CD8-positive, alpha-beta memory T cell (primary cell): ENCODE data around the gene TTLL13. TPM values are rescaled to one million over a fixed set of nuclear protein-coding genes. Genes with fewer than 3 reads are reported as not detected.
A peak's percentile ranks its signal among the peaks of the same experiment; 100 is the strongest.

Experiments used
- CTCF ChIA-PET: fragments of 350-600 bp; sonication (Branson Sonifier 250); formaldehyde crosslinking; loops from one replicate; lab custom pipeline; 2021; ENCODE audit warnings: antibody characterized with exemption; lab: Charles Lee
- POLR2A ChIA-PET: fragments of 350-600 bp; sonication (Branson Sonifier 250); formaldehyde crosslinking; loops from one replicate; lab custom pipeline; 2021; ENCODE audit warnings: antibody characterized with exemption; lab: Charles Lee
- DNase-seq, 5 donors: peaks; one replicate each; pipeline versions ENCODE4 v3.0.0 to v3.0.0-alpha.2; 2020 to 2022; ENCODE audit warnings: mixed read lengths in 1 of 5
- H3K27ac ChIP-seq: one replicate; pipeline ENCODE4 v1.7.0; 2013; ENCODE audit warnings: low read depth, mild to moderate bottlenecking, low read length, moderate library complexity
- H3K27me3 ChIP-seq: 2 replicates; pipeline ENCODE4 v1.7.0; 2013; ENCODE audit warnings: low read length, mild to moderate bottlenecking; ENCODE audit not compliant: insufficient read depth, poor library complexity, severe bottlenecking
- H3K36me3 ChIP-seq: 2 replicates; pipeline ENCODE4 v1.7.0; 2013; ENCODE audit warnings: mild to moderate bottlenecking, low read length, moderate library complexity; ENCODE audit not compliant: insufficient read depth
- H3K4me1 ChIP-seq: 2 replicates; pipeline ENCODE4 v1.7.0; 2013; ENCODE audit warnings: mild to moderate bottlenecking, low read length, moderate library complexity; ENCODE audit not compliant: insufficient read depth
- H3K4me3 ChIP-seq: 2 replicates; pipeline ENCODE4 v1.7.0; 2013; ENCODE audit warnings: mild to moderate bottlenecking, low read length
- H3K9me3 ChIP-seq: 2 replicates; pipeline ENCODE4 v1.7.0; 2013; ENCODE audit warnings: mild to moderate bottlenecking, low read length
- H3K27ac Mint-ChIP-seq, 8 donors: one replicate each; pipeline ENCODE4 v1.8.0; 2020 to 2021; ENCODE audit warnings: mixed read lengths in 8 of 8, mild to moderate bottlenecking in 6 of 8, inconsistent platforms in 3 of 8, moderate library complexity in 3 of 8
- H3K27me3 Mint-ChIP-seq, 2 donors: one replicate each; pipeline ENCODE4 v1.8.0; 2020 to 2021; ENCODE audit warnings: mixed read lengths in 2 of 2, mild to moderate bottlenecking in 1 of 2, moderate library complexity in 1 of 2
- H3K36me3 Mint-ChIP-seq, 3 donors: one replicate each; pipeline ENCODE4 v1.8.0; 2020 to 2021; ENCODE audit warnings: mixed read lengths in 3 of 3, inconsistent platforms in 1 of 3, mild to moderate bottlenecking in 1 of 3
- H3K4me1 Mint-ChIP-seq, 3 donors: one replicate each; pipeline ENCODE4 v1.8.0; 2020 to 2021; ENCODE audit warnings: mixed read lengths in 3 of 3, inconsistent platforms in 1 of 3, mild to moderate bottlenecking in 1 of 3
- H3K4me3 Mint-ChIP-seq, 7 donors: one replicate each; pipeline ENCODE4 v1.8.0; 2020 to 2021; ENCODE audit warnings: mixed read lengths in 7 of 7, mild to moderate bottlenecking in 6 of 7, moderate library complexity in 4 of 7, inconsistent platforms in 2 of 7
- H3K9me3 Mint-ChIP-seq, 5 donors: one replicate each; pipeline ENCODE4 v1.8.0; 2020 to 2022; ENCODE audit warnings: mixed read lengths in 5 of 5, mild to moderate bottlenecking in 3 of 5, moderate library complexity in 2 of 5, inconsistent platforms in 1 of 5
- polyA plus RNA-seq: library from polyadenylated mRNA; unstranded; fragments of 300-500 nt; fragmentation: Illumina TruSeq; gene quantifications from one replicate; pipeline ENCODE4 v1.2.3, GENCODE V29; 2021
- total RNA-seq, 2 experiments: library from RNA; stranded (reverse); gene quantifications; one replicate each; pipeline ENCODE4 v1.2.3, GENCODE V29; 2021

TTLL13 gene, protein sequence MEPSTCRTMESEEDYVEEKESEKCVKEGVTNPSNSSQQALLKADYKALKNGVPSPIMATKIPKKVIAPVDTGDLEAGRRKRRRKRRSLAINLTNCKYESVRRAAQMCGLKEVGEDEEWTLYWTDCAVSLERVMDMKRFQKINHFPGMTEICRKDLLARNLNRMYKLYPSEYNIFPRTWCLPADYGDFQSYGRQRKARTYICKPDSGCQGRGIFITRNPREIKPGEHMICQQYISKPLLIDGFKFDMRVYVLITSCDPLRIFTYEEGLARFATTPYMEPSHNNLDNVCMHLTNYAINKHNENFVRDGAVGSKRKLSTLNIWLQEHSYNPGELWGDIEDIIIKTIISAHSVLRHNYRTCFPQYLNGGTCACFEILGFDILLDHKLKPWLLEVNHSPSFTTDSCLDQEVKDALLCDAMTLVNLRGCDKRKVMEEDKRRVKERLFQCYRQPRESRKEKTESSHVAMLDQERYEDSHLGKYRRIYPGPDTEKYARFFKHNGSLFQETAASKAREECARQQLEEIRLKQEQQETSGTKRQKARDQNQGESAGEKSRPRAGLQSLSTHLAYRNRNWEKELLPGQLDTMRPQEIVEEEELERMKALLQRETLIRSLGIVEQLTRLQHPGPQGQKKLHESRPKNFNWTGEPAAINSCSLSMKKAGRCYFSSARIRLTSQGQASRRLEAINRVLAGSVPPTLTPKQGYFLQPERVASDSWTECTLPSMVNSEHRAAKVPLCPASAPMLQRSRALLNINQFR
- total RNA-seq (under 1 TPM in 1 of 2 experiments, not detected in 1; 0.80 TPM), polyA plus RNA-seq (0.17 TPM)

DNA sequence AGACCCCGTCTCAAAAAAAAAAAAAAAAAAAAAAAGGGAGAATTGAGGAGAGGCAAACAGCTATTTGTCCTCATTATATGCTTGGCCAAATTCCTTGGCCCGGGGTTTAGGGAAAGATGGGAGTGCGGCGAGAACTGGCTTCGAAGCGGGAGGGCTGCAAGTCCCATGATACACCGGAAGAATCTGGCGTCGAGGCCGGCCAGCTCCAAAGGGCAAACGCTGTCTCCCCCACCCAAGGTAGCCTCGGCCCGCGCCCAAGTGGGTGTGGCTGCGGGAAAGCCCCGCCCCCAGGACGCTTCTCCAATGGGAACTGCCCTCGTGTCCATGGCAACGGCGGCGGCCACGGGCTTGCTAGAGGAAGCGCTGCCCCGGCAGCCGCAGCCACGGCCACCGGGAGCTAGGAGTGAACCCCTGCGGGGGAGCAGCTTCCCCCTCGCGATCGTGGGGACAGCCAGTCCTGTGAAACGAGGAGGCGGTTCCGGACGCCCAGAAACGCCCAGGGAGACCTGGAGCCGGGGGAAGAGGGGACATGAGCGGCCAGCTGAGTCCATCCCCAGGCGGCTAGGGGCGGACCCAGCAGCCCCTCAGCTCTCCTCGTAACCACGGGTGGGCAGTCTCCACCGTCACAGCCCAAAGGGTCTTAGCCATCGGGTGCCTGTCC, at the start of gene TTLL13:
TSS of gene TTLL13 (plus strand) at position 354 of the 661 bp plus-strand sequence. CDS start 1,075 bp downstream, outside the sequence.
- H3K27me3 ChIP-seq: no peaks in the 10 kb centered on the region
- H3K9me3 ChIP-seq: no peaks in the 10 kb centered on the region
- peak within 1 kb of the TSS; percentile 53 for H3K4me3 ChIP-seq
- Mint-ChIP-seq H3K9me3 (no peaks in the 10 kb centered on the region), H3K4me1 (peaks cover 12 to 20% (median 15%) of the 10 kb centered on the region in 3 donors), H3K4me3 (peak within 1 kb of the TSS; percentile 71 to 86 (median 76)), H3K27me3 (no peaks in the 10 kb centered on the region), H3K27ac (peak within 1 kb of the TSS in 7 of 8 donors; percentile 35 to 93 (median 70)), H3K36me3 (no peaks in the 10 kb centered on the region)
- CTCF ChIA-PET: interaction anchor here (0.6 to 3.0 kb wide), 5 partner anchors 12 to 730 kb away, joined by 3 to 14 read pairs (median 3); partner anchors contain the start of gene CIB1
- no peaks in the 10 kb centered on the region for H3K36me3 ChIP-seq
- peaks cover 4% of the 10 kb centered on the region for H3K4me1 ChIP-seq
- no peak within 1 kb of the TSS for H3K27ac ChIP-seq
- POLR2A ChIA-PET: interaction anchor here (0.6 to 2.3 kb wide), 4 partner anchors 16 to 151 kb away, joined by 3 to 11 read pairs (median 6); partner anchors contain the start of genes CIB1 and GDPGP1
- peak; percentile 27 to 79 (median 56) for DNase-seq

DNA sequence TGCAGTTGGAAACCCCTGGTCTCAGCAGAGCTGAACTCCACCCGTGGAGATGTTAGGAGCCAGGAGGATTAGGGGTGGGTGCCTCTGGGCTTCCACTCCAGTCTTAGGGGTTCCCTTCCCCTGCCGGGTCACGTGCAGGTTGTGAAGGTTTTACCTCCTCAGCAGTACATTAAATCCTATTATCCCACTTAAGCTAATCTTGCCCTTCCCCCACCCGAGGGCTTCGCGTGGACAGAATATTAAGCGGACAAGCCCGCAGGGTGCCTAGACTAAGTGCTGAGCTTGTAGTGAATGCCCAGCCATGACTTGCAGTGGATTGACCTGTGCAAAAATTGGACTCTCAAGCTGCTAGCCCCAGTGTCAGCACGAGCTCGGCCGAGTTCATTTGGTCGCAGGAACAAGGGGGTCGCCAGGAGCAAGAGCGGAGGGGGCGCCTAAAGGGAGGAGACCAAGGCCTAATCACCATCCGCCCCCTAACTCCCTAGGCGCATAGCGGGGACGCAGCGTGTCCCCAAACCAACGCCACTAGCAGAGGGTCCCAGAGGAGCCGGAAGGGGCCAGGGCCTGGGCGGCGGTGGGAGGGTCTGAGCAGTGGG, 48.7 kb upstream of the TTLL13 start:
- H3K27ac Mint-ChIP-seq: peak overlapping the region; percentile 60 to 97 (median 88)
- Histone ChIP-seq H3K36me3 (no peaks in the 10 kb centered on the region), H3K9me3 (no peaks in the 10 kb centered on the region), H3K27ac (peak overlapping the region; percentile 57), H3K4me1 (peaks cover 24% of the 10 kb centered on the region), H3K4me3 (peak overlapping the region; percentile 74), H3K27me3 (no peaks in the 10 kb centered on the region)
- H3K36me3 Mint-ChIP-seq: peaks cover 0 to 2% (median 2%) of the 10 kb centered on the region in 3 donors
- H3K27me3 Mint-ChIP-seq: no peaks in the 10 kb centered on the region
- CTCF ChIA-PET: interaction anchor here (0.7 to 2.2 kb wide), 12 partner anchors 7 to 107 kb away, joined by 3 to 9 read pairs (median 3); no protein-coding TSS in a partner anchor
- DNase-seq: no peak
- no peaks in the 10 kb centered on the region for H3K9me3 Mint-ChIP-seq
- peaks cover 15 to 30% (median 23%) of the 10 kb centered on the region in 3 donors for H3K4me1 Mint-ChIP-seq
- H3K4me3 Mint-ChIP-seq: peak overlapping the region; percentile 82 to 89 (median 85)
- POLR2A ChIA-PET: interaction anchor here (0.6 to 3.0 kb wide), 5 partner anchors 13 to 98 kb away, joined by 3 to 39 read pairs (median 4); partner anchors contain the start of genes CIB1 and GDPGP1

DNA sequence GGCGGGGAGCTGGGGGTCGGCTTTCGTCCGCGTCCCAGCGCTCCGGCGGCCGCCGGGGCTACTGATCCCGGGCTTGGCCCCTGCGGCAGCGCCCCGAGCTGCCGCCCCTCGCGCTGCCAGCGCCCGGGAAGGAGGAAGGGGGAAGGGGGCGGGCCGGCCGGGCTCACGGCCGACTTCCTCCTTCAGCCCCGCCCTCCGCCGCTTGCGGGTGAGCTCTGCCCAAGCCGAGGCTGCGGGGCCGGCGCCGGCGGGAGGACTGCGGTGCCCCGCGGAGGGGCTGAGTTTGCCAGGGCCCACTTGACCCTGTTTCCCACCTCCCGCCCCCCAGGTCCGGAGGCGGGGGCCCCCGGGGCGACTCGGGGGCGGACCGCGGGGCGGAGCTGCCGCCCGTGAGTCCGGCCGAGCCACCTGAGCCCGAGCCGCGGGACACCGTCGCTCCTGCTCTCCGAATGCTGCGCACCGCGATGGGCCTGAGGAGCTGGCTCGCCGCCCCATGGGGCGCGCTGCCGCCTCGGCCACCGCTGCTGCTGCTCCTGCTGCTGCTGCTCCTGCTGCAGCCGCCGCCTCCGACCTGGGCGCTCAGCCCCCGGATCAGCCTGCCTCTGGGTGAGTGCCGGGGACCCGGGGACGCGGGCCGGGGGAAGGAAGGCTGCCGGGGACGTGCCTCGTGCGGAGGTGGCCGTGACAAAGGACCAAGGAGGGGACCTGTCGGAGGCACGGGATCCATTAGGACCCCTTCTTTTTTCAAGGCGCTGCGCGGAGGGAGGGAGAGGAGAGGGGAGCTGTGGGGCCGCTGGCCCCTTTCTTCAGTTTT, 48.0 kb upstream of the TTLL13 start, which contains the start of gene SEMA4B:
TSS of gene SEMA4B (plus strand) at position 201 of the 814 bp plus-strand sequence. CDS start at position 450, 249 bp downstream.
- Mint-ChIP-seq H3K27ac (peak within 1 kb of the TSS; percentile 60 to 97 (median 88)), H3K36me3 (peaks cover 0 to 6% (median 2%) of the 10 kb centered on the region in 3 donors), H3K9me3 (no peaks in the 10 kb centered on the region), H3K4me3 (peak within 1 kb of the TSS; percentile 82 to 96 (median 88)), H3K27me3 (no peaks in the 10 kb centered on the region), H3K4me1 (peaks cover 15 to 30% (median 23%) of the 10 kb centered on the region in 3 donors)
- H3K9me3 ChIP-seq: no peaks in the 10 kb centered on the region
- H3K27ac ChIP-seq: peak within 1 kb of the TSS; percentile 57
- ChIA-PET CTCF (interaction anchor here (0.8 to 2.2 kb wide), 11 partner anchors 8 to 107 kb away, joined by 3 to 9 read pairs (median 3); partner anchors contain the start of genes CIB1 and GDPGP1), POLR2A (interaction anchor here (0.6 to 3.0 kb wide), 7 partner anchors 14 to 753 kb away, joined by 3 to 39 read pairs (median 4); partner anchors contain the start of genes CIB1, GDPGP1 and NGRN)
- peak within 1 kb of the TSS; percentile 74 for H3K4me3 ChIP-seq
- no peaks in the 10 kb centered on the region for H3K36me3 ChIP-seq
- no peaks in the 10 kb centered on the region for H3K27me3 ChIP-seq
- H3K4me1 ChIP-seq: peaks cover 24% of the 10 kb centered on the region
- peak; percentile 65 to 81 (median 73) for DNase-seq

DNA sequence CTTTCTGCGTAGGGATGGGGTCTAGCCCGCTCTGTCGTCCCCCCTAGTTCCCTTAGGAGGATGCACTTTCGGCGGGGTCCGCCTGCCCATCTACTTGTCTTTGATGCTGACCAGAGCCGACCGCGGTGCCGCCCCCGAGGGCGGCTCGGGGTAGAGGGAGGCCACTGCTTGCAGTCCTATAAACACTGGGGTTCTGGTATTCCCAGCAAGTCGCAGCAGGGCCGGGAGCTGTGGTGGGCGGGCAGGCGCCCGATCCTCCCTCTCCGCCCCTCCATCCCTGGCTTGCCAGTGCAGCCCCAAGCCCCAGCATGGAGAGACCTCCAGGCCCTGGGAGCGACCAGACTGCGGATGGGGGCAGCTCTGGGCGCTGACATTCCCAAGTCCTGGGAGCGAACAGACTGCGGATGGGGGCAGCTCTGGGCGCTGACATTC, 47.4 kb upstream of the TTLL13 start:
- DNase-seq: no peak
- Histone ChIP-seq H3K27me3 (no peaks in the 10 kb centered on the region), H3K4me3 (peak overlapping the region; percentile 74), H3K9me3 (no peaks in the 10 kb centered on the region), H3K4me1 (peaks cover 24% of the 10 kb centered on the region), H3K27ac (peak overlapping the region; percentile 57), H3K36me3 (no peaks in the 10 kb centered on the region)
- Mint-ChIP-seq H3K27ac (peak overlapping the region in 5 of 8 donors; percentile 43 to 84 (median 65)), H3K27me3 (no peaks in the 10 kb centered on the region), H3K4me3 (peak overlapping the region; percentile 79 to 96 (median 88)), H3K9me3 (no peaks in the 10 kb centered on the region), H3K36me3 (peaks cover 0 to 8% (median 2%) of the 10 kb centered on the region in 3 donors), H3K4me1 (peaks cover 15 to 30% (median 23%) of the 10 kb centered on the region in 3 donors)
- ChIA-PET CTCF (interaction anchor here (1.1 to 2.2 kb wide), 7 partner anchors 9 to 32 kb away, joined by 3 to 9 read pairs (median 3); partner anchors contain the start of genes CIB1 and GDPGP1), POLR2A (interaction anchor here (0.6 to 3.0 kb wide), 4 partner anchors 31 to 752 kb away, joined by 3 to 39 read pairs (median 6); partner anchors contain the start of genes CIB1, GDPGP1 and NGRN)

DNA sequence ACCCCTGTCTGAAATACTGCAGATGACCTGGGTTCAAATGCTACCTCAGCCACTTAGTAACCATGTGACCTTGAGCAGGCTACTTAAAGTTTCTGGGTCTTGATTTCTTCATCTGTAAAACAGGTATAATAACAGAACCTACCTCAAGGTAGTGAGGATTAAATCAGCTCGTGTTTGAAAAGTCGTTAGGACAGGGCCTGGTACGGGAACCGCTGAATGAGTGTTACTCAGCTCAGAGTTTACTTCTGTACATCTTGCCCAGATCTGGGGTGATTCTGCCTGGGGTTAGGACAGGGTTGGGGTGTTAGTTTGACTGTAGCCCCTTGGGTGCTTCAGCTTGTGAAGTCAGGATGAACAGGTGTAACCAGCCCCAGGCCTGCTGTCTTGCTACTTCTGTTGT, 46.4 kb upstream of the TTLL13 start:
- Histone ChIP-seq H3K36me3 (no peaks in the 10 kb centered on the region), H3K9me3 (no peaks in the 10 kb centered on the region), H3K27me3 (no peaks in the 10 kb centered on the region), H3K4me3 (no peak overlapping the region), H3K4me1 (peaks cover 24% of the 10 kb centered on the region), H3K27ac (no peak overlapping the region)
- Mint-ChIP-seq H3K27me3 (no peaks in the 10 kb centered on the region), H3K4me1 (peaks cover 15 to 30% (median 23%) of the 10 kb centered on the region in 3 donors), H3K27ac (peak overlapping the region in 5 of 8 donors; percentile 13 to 94 (median 88)), H3K4me3 (peak overlapping the region; percentile 79 to 97 (median 88)), H3K36me3 (peaks cover 0 to 10% (median 2%) of the 10 kb centered on the region in 3 donors), H3K9me3 (no peaks in the 10 kb centered on the region)
- ChIA-PET CTCF (interaction anchor here (1.0 to 2.4 kb wide), 3 partner anchors 18 to 31 kb away, joined by 3 to 8 read pairs (median 5); partner anchors contain the start of genes CIB1 and GDPGP1), POLR2A (interaction anchor here (0.6 kb wide), 1 partner anchor 43 kb away, joined by 5 read pairs; no protein-coding TSS in a partner anchor)
- DNase-seq: no peak

DNA sequence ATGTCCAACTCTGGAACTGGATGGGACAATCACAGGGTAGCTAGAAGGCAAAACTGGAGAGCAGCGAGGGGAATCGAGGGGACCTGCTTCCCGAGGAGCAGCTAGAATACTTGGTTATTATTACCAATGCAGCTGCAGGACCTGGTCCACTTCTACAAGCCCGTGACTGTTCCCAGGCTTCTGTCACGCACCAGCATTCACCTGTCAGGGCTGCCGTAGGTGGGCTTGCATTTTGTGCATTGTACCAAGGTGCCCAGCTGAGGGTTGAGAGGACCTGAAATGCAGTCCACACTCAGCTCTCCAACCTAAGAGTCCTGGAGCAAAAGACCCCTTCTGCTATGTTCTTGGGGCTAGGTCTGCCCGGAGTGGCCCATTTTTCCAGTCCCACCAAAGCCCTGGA, 45.9 kb upstream of the TTLL13 start:
- H3K27me3 Mint-ChIP-seq: no peaks in the 10 kb centered on the region
- H3K36me3 Mint-ChIP-seq: peaks cover 0 to 10% (median under 1%) of the 10 kb centered on the region in 3 donors
- H3K27me3 ChIP-seq: no peaks in the 10 kb centered on the region
- no peak overlapping the region for H3K4me3 ChIP-seq
- no peak for DNase-seq
- H3K9me3 ChIP-seq: no peaks in the 10 kb centered on the region
- no peak overlapping the region for H3K27ac ChIP-seq
- H3K4me3 Mint-ChIP-seq: peak overlapping the region in 5 of 7 donors; percentile 11 to 97 (median 93)
- no peak overlapping the region for H3K27ac Mint-ChIP-seq
- no peaks in the 10 kb centered on the region for H3K36me3 ChIP-seq
- H3K4me1 Mint-ChIP-seq: peaks cover 15 to 29% (median 20%) of the 10 kb centered on the region in 3 donors
- H3K4me1 ChIP-seq: peaks cover 24% of the 10 kb centered on the region
- CTCF ChIA-PET: interaction anchor here (1.0 to 2.4 kb wide), 2 partner anchors 18 to 28 kb away, joined by 3 to 8 read pairs; no protein-coding TSS in a partner anchor
- H3K9me3 Mint-ChIP-seq: no peaks in the 10 kb centered on the region
- POLR2A ChIA-PET: interaction anchor here (0.6 kb wide), 1 partner anchor 42 kb away, joined by 5 read pairs; no protein-coding TSS in a partner anchor
